ENCODE data around the gene NEK2.

- TF ChIP-seq PHF21A (CRISPR knock-in tag; IDR thresholded peaks at IDR 0.05) = no peak
- no peak for TF ChIP-seq JUND (CRISPR knock-in tag; IDR thresholded peaks at IDR 0.05)
- TF ChIP-seq, protein P1, sequence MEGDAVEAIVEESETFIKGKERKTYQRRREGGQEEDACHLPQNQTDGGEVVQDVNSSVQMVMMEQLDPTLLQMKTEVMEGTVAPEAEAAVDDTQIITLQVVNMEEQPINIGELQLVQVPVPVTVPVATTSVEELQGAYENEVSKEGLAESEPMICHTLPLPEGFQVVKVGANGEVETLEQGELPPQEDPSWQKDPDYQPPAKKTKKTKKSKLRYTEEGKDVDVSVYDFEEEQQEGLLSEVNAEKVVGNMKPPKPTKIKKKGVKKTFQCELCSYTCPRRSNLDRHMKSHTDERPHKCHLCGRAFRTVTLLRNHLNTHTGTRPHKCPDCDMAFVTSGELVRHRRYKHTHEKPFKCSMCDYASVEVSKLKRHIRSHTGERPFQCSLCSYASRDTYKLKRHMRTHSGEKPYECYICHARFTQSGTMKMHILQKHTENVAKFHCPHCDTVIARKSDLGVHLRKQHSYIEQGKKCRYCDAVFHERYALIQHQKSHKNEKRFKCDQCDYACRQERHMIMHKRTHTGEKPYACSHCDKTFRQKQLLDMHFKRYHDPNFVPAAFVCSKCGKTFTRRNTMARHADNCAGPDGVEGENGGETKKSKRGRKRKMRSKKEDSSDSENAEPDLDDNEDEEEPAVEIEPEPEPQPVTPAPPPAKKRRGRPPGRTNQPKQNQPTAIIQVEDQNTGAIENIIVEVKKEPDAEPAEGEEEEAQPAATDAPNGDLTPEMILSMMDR (CRISPR knock-in tag; IDR thresholded peaks at IDR 0.05) = no peak
- no peak for TF ChIP-seq MXI1 (IDR thresholded peaks at IDR 0.05; ENCODE audit: borderline replicate concordance, low read depth, low read length)
- no peak for TF ChIP-seq EED (CRISPR knock-in tag; IDR thresholded peaks at IDR 0.05)
- TF ChIP-seq MTA1 (CRISPR knock-in tag; IDR thresholded peaks at IDR 0.05; ENCODE audit: borderline replicate concordance) = no peak
- TF ChIP-seq NFE2L2 (IDR thresholded peaks at IDR 0.05; ENCODE audit: low read length) = no peak
- no peak for TF ChIP-seq ARNTL (CRISPR knock-in tag; IDR thresholded peaks at IDR 0.05)
- TF ChIP-seq FLYWCH1 (CRISPR knock-in tag; IDR thresholded peaks at IDR 0.05) = no peak
- TF ChIP-seq, protein P2, sequence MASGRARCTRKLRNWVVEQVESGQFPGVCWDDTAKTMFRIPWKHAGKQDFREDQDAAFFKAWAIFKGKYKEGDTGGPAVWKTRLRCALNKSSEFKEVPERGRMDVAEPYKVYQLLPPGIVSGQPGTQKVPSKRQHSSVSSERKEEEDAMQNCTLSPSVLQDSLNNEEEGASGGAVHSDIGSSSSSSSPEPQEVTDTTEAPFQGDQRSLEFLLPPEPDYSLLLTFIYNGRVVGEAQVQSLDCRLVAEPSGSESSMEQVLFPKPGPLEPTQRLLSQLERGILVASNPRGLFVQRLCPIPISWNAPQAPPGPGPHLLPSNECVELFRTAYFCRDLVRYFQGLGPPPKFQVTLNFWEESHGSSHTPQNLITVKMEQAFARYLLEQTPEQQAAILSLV (CRISPR knock-in tag; IDR thresholded peaks at IDR 0.05; ENCODE audit: borderline replicate concordance) = no peak
- TF ChIP-seq ZNF160 (CRISPR knock-in tag; IDR thresholded peaks at IDR 0.05) = no peak
These were observed 40.5 kb upstream of the NEK2 start for GRCh38 chr1:211715971-211716370.

Data from HepG2 (cell line).